NCI-H2107 (cell line): Measurements from ENCODE around the gene CHN2.

Experiments used
- DNase-seq: peaks from one replicate; lab custom pipeline; 2025; lab: John Stamatoyannopoulos, UW

Gene CHN2

GRCh38 chr7:29228289-29229011 is 33.9 kb downstream of the CHN2 start:
- DNase-seq = no peak

DNA sequence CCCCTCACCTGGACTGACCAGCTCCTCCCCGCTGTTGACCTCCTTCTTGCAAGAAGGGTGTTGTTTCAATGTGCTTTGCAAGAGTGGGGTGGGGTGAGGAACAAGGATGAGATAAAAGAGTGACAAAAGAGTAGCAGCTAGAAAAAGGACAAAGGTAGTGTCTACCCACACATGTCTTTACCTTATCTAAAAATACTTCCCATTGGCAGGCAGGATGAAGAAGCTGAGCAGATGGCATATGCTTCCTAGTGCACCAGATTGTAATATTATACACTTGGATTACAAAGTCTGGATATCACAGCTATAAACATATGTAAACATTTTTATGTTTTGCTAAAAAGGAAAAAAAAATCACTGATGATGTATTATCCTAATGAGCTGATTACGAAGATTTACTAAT is 34.5 kb downstream of the CHN2 start:
- DNase-seq = no peak

GRCh38 chr7:29229946-29230345 is 35.4 kb downstream of the CHN2 start:
- DNase-seq = no peak

- no peak for DNase-seq
Measured at GRCh38 chr7:29230871-29231345, 36.3 kb downstream of the CHN2 start.

DNA sequence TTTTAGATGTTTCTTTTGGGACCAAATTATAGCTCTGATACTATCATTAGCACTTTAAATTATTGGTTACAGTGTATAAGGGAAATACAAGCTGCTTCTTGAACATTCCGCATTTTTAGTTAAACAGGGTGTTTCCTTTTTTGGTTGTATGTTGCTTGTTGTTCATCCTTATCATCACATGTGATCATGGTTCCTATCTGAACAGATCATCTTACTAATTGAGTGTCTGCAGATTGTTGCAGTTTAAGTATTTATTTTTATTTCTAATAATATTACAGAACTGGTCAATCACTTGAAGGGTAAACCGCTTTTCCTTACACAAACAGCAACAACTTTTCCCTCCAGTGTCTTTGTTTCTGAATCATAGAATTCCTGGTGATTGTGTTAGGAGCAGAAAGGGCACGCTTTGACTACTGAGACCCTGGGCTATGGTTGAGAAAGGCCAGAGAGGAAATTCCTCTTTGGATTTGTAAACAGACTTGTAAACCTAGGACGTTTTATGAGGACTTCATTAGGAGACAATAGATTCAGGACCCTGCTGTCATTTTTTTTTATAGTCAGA is 37.2 kb downstream of the CHN2 start:
- no peak for DNase-seq

GRCh38 chr7:29234438-29234837 is 39.9 kb downstream of the CHN2 start:
- no peak for DNase-seq

- DNase-seq = no peak
Measured at GRCh38 chr7:29236071-29236580, 41.6 kb downstream of the CHN2 start.

- DNase-seq = no peak
Measured at GRCh38 chr7:29236649-29237048, 42.1 kb downstream of the CHN2 start.

DNA sequence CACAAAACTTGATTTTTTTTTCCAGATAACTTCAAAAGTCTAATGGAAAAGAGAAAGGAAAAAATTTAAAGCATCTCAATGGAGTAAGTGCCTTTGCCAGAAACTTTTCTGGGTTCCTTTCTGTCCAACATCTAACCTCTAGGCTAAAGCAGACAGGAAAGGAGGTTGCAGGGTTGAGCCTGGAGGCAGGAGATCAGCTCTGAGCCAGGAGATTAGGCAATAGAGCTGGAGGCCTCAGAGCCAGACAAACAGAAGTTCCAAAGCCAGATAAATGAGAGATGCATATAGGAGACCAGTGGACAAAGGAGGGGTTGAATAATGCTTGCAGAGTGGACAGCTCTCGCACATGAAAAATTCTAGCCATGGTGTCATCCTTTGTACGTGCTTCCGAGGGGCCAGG is 42.9 kb downstream of the CHN2 start:
- no peak for DNase-seq

GRCh38 chr7:29239638-29240037 is 45.1 kb downstream of the CHN2 start:
- no peak for DNase-seq

DNA sequence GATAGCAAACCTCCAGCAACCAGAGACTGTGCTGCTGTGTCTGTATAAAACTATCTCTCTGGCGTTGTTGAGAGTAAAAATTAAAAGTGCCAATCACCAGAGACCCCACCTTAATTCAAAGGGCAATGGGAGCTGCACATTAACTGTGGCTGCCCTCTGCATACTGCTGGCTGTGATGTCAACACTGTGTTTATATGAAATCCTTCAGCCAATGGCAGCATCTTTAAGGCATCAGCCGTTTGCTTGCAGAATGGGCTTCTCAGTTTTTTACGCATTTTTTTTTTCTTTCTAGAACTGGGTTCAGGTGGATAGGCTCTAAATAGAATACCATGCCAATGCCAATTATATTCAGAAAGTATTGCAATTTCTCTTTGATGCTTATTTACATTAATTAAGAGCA is 47.7 kb downstream of the CHN2 start:
- no peak for DNase-seq

GRCh38 chr7:29243910-29244655 is 49.5 kb downstream of the CHN2 start:
- no peak for DNase-seq

- no peak for DNase-seq
Measured at GRCh38 chr7:29247224-29247962, 52.8 kb downstream of the CHN2 start.

DNA sequence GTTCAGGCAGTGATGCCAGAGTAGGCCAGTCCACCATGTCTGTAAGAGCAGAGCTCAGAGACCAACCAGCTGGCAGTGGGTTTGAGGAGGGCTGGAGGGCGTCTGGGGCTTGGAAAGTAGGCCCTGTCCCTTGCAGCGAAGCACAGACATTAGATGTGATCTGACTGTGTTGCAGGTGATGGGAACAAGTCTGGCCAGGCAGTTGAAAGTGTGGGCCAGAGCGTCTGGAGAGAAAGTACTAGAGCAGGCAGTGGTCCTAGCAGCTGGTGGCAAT is 53.3 kb downstream of the CHN2 start:
- no peak for DNase-seq

DNA sequence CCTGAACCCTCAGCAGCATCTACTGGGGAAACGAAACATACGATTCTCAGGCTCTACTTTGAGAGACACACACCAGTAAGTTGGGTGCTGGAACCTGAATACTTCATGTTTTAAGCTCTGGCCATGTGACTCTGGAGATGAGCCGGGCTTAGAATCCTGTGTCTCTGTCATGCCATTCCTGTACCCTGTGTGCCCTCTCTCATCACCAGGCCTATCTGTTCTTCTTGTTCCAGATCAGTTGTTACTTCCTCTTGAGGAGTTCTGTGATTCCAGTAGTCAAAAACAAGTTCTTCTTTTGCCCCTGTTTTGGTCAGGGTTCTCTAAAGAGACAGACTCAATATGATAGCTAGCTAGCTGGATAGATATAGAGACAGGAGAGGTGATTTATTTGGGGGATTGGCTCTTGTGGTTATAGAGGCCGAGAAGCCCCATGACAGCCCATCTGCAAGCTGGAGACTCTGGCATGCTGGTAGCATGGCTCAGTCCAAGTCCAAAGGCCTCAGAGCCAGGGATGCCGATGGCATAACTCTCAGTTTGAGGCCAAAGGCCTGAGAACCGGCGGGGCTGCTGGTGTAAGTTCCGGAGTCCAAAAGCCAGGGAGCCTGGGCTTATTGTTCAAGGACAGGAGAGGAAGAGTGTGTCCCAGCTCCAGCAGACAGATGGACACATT is 54.3 kb downstream of the CHN2 start:
- no peak for DNase-seq

- DNase-seq = no peak
Measured at GRCh38 chr7:29249383-29249750, 54.8 kb downstream of the CHN2 start.

GRCh38 chr7:29249860-29250259 is 55.3 kb downstream of the CHN2 start:
- DNase-seq = no peak

GRCh38 chr7:29253225-29253624 is 58.6 kb downstream of the CHN2 start:
- no peak for DNase-seq

DNA sequence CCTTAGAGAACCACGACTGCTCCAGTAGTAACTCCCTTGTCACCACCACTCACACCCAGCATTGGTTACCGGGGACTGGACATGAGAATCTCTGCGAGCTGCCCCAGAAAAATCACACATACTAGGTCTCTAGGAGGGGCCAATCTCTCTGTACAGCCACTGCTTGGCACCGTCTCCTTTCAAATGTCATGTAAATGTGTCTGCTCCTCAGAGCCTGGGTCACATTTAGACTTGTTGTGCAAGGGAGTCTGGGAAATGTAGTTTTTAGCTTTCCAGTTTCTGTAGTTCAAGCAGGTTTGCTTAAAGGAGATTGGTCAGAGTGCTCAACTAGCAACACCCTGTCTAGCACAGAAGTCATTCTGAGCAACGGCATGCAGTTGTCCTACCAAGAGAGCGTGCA is 60.0 kb downstream of the CHN2 start:
- no peak for DNase-seq

DNA sequence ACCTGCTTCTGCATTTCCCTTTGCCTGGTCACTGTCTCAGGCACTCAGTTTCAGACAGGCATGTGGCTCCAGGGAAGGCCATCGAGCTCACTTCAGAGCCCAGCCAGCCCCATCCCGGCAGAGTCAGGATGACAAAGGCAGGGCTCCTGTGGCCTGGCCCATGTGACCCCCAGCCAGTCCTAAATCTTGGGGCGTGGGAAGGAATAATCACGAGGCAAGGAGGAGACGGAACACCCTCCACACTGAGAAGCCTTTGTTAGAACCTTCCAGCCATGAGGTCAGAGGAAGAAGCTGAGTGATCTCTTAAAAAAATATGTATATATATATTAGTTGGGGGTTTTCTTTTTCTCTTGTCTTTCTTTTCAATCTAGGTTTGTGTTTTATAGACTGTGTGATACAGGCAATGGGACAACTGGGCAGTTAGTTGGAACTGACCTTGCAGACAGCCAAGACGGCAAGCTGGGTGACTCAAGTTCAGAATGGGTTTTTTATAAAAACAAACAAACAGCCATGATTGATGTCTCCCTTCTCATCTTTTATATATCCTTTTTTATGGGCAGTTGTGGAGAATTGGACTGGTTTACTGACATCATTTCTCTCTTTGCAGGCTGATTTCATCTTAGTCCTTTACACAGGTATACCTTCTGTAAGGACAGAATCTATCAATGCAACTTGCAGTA is 60.8 kb downstream of the CHN2 start:
- no peak for DNase-seq

- no peak for DNase-seq
Measured at GRCh38 chr7:29255906-29256692, 61.5 kb downstream of the CHN2 start.
